Neural progenitor cell (in vitro differentiated cells): Measurements from ENCODE around the gene TMUB1. TPM values are rescaled to one million over a fixed set of nuclear protein-coding genes. Genes with fewer than 3 reads are reported as not detected.

ENCODE experiments used
- DNase-seq: peaks from one replicate; pipeline ENCODE4 v3.0.0-alpha.2; 2016; ENCODE audit warnings: low spot score
- H2AFZ ChIP-seq: fragments of 200-600 bp; sonication (generic); replicated peaks from 2 replicates; pipeline ENCODE4 v1.6.1; 2016; ENCODE audit warnings: antibody characterized with exemption
- H3F3A ChIP-seq: fragments of 200-600 bp; sonication (generic); 2 replicates; pipeline ENCODE4 v1.6.1; 2016; ENCODE audit warnings: antibody characterized with exemption, low read depth
- H3K27ac ChIP-seq: fragments of 200-600 bp; sonication (generic); 2 replicates; pipeline ENCODE4 v1.5.1; 2016; ENCODE audit warnings: mild to moderate bottlenecking
- H3K27me3 ChIP-seq: fragments of 200-600 bp; sonication (generic); 2 replicates; pipeline ENCODE4 v1.6.1; 2016; ENCODE audit warnings: mild to moderate bottlenecking, moderate library complexity
- H3K36me3 ChIP-seq: fragments of 200-600 bp; sonication (generic); 2 replicates; pipeline ENCODE4 v1.5.1; 2016
- H3K4me1 ChIP-seq: fragments of 200-600 bp; sonication (generic); 2 replicates; pipeline ENCODE4 v1.6.1; 2016; ENCODE audit warnings: mixed run types
- H3K4me2 ChIP-seq: fragments of 200-600 bp; sonication (generic); 2 replicates; pipeline ENCODE4 v1.6.1; 2016
- H3K4me3 ChIP-seq: fragments of 200-600 bp; sonication (generic); 2 replicates; pipeline ENCODE4 v1.5.1; 2016
- H3K79me2 ChIP-seq: fragments of 200-600 bp; sonication (generic); 2 replicates; pipeline ENCODE4 v1.6.1; 2016; ENCODE audit warnings: low read depth
- H3K9ac ChIP-seq: fragments of 200-600 bp; sonication (generic); 2 replicates; pipeline ENCODE4 v1.6.1; 2016
- H3K9me3 ChIP-seq: fragments of 200-600 bp; sonication (generic); 2 replicates; pipeline ENCODE4 v1.5.1; 2016; ENCODE audit warnings: low read depth
- H4K20me1 ChIP-seq: fragments of 200-600 bp; sonication (generic); 2 replicates; pipeline ENCODE4 v1.6.1; 2016; ENCODE audit warnings: low read depth
- H3K27ac Mint-ChIP-seq: 3 replicates; pipeline ENCODE4 v1.8.0; 2021; ENCODE audit warnings: mixed read lengths
- H3K27me3 Mint-ChIP-seq: 2 replicates; pipeline ENCODE4 v1.8.0; 2022; ENCODE audit warnings: low read depth, mild to moderate bottlenecking, inconsistent platforms, moderate library complexity, mixed read lengths; ENCODE audit not compliant: insufficient read depth
- H3K36me3 Mint-ChIP-seq: 3 replicates; pipeline ENCODE4 v1.8.0; 2021; ENCODE audit warnings: mixed read lengths
- H3K4me1 Mint-ChIP-seq: 3 replicates; pipeline ENCODE4 v1.8.0; 2021; ENCODE audit warnings: mixed read lengths
- H3K4me3 Mint-ChIP-seq: 3 replicates; pipeline ENCODE4 v1.8.0; 2021; ENCODE audit warnings: mild to moderate bottlenecking, moderate library complexity, mixed read lengths
- H3K9me3 Mint-ChIP-seq: 3 replicates; pipeline ENCODE4 v1.8.0; 2020; ENCODE audit warnings: mixed read lengths
- CTCF ChIP-seq: fragments of 200-600 bp; sonication (generic); IDR thresholded peaks from 2 replicates; pipeline ENCODE4 v1.5.1; 2017; ENCODE audit warnings: antibody characterized with exemption, mild to moderate bottlenecking
- EZH2 ChIP-seq: fragments of 200-600 bp; sonication (generic); IDR thresholded peaks from 2 replicates; pipeline ENCODE4 v1.6.1; 2017; ENCODE audit warnings: antibody characterized with exemption, mild to moderate bottlenecking, moderate library complexity
- EZH2phosphoT487 ChIP-seq: fragments of 200-600 bp; sonication (generic); IDR thresholded peaks from 2 replicates; pipeline ENCODE4 v1.6.1; 2017; ENCODE audit warnings: antibody characterized with exemption
- total RNA-seq: library from RNA; depleted of rRNA; stranded (reverse); fragments of >200 nt; gene quantifications from 2 replicates; pipeline ENCODE4 v1.2.3, GENCODE V29; 2015; ENCODE audit warnings: low replicate concordance

TMUB1 gene
- total RNA-seq, 1 donor from 2014 or later: 6.0 TPM

DNA sequence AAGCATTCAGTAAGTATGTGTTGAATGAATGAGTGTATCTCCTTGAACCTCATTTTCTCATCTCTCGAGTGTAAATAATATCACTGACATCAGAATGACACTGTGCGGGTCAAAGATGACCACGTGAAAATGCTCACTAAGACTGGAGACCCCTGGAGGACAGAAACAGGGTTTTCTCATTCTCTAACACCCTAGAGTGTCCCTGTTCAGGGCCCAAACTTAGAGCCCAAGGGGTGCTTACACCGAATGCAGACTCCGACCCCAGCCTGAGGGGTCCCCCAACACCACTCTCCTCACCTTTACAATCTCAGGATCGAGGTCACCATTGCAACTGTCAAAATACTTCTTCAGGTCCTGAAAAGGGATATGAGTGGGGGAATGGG, 27.0 kb downstream of the TMUB1 start:
- peaks cover 7% of the 10 kb centered on the region for H3K79me2 ChIP-seq
- H3K36me3 ChIP-seq: no peaks in the 10 kb centered on the region
- Mint-ChIP-seq H3K9me3 (no peaks in the 10 kb centered on the region), H3K4me3 (peak overlapping the region; percentile 94), H3K36me3 (peaks cover 5% of the 10 kb centered on the region), H3K27me3 (peaks cover 12% of the 10 kb centered on the region), H3K4me1 (peaks cover 36% of the 10 kb centered on the region), H3K27ac (no peak overlapping the region)
- no peak overlapping the region for H3K4me3 ChIP-seq
- H4K20me1 ChIP-seq: peaks cover 37% of the 10 kb centered on the region
- H3K4me2 ChIP-seq: peak overlapping the region; percentile 84
- peaks cover 23% of the 10 kb centered on the region for H3F3A ChIP-seq
- H3K9me3 ChIP-seq: no peaks in the 10 kb centered on the region
- H3K27me3 ChIP-seq: peaks cover 39% of the 10 kb centered on the region
- no peak overlapping the region for H3K27ac ChIP-seq
- no peak for TF ChIP-seq CTCF
- TF ChIP-seq EZH2phosphoT487: no peak
- TF ChIP-seq EZH2: no peak
- DNase-seq: no peak
- no peak overlapping the region for H3K9ac ChIP-seq
- H2AFZ ChIP-seq: no peak overlapping the region
- peaks cover 28% of the 10 kb centered on the region for H3K4me1 ChIP-seq

- H3K9me3 Mint-ChIP-seq: no peaks in the 10 kb centered on the region
- no peak overlapping the region for H3K9ac ChIP-seq
- no peak for TF ChIP-seq EZH2phosphoT487
- no peak for TF ChIP-seq EZH2
- no peak for TF ChIP-seq CTCF
Measured at GRCh38 chr7:151053751-151054150, 29.5 kb downstream of the TMUB1 start.

DNA sequence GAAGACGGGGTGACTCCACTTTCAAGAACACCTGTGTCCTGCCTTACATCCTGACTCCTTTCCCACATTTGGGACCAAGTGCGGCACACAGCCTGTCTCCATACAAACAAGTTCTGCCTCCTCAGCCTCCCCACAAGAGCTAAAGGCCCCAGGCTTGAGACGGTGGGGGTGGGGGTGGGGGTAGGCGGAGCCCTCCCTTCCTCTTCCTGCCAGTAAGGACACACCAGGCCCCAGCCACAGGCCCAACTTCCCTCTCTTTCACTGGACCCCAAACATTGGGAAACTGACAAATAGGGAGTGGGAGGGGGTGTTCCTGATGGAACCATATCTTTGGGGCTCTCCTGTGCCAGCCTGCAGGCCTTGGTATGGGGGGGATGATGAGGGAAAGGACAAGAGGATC, 30.2 kb downstream of the TMUB1 start:
- peaks cover 16% of the 10 kb centered on the region for H3K4me1 Mint-ChIP-seq
- no peaks in the 10 kb centered on the region for H3K36me3 ChIP-seq
- no peak overlapping the region for H3K4me3 Mint-ChIP-seq
- peaks cover 18% of the 10 kb centered on the region for H3K27me3 Mint-ChIP-seq
- no peak overlapping the region for H2AFZ ChIP-seq
- no peak overlapping the region for H3K9ac ChIP-seq
- H3K4me1 ChIP-seq: peaks cover 9% of the 10 kb centered on the region
- no peak overlapping the region for H3K27ac ChIP-seq
- no peak overlapping the region for H3K27ac Mint-ChIP-seq
- peaks cover 7% of the 10 kb centered on the region for H3F3A ChIP-seq
- no peaks in the 10 kb centered on the region for H3K79me2 ChIP-seq
- DNase-seq: no peak
- H3K4me3 ChIP-seq: no peak overlapping the region
- H3K4me2 ChIP-seq: no peak overlapping the region
- no peaks in the 10 kb centered on the region for H3K9me3 ChIP-seq
- peaks cover 63% of the 10 kb centered on the region for H3K27me3 ChIP-seq
- no peak for TF ChIP-seq EZH2phosphoT487
- TF ChIP-seq CTCF: no peak
- TF ChIP-seq EZH2: no peak
- no peaks in the 10 kb centered on the region for H3K9me3 Mint-ChIP-seq
- peaks cover 43% of the 10 kb centered on the region for H4K20me1 ChIP-seq
- peaks cover 5% of the 10 kb centered on the region for H3K36me3 Mint-ChIP-seq

More at GRCh38 chr7:151053751-151054150, 29.5 kb downstream of the TMUB1 start:
- peaks cover 16% of the 10 kb centered on the region for H3K27me3 Mint-ChIP-seq
- H3K36me3 Mint-ChIP-seq: peaks cover 5% of the 10 kb centered on the region
- no peak overlapping the region for H3K4me3 Mint-ChIP-seq
- Histone ChIP-seq H3F3A (peaks cover 9% of the 10 kb centered on the region), H3K36me3 (no peaks in the 10 kb centered on the region), H3K4me2 (no peak overlapping the region), H3K4me3 (no peak overlapping the region), H4K20me1 (peaks cover 43% of the 10 kb centered on the region), H3K9me3 (no peaks in the 10 kb centered on the region), H3K4me1 (peaks cover 13% of the 10 kb centered on the region), H2AFZ (no peak overlapping the region), H3K27ac (no peak overlapping the region), H3K27me3 (peaks cover 59% of the 10 kb centered on the region), H3K79me2 (no peaks in the 10 kb centered on the region)
- DNase-seq: no peak
- peaks cover 22% of the 10 kb centered on the region for H3K4me1 Mint-ChIP-seq
- no peak overlapping the region for H3K27ac Mint-ChIP-seq
